Thyroid gland (tissue), 4 donors: ENCODE data around the gene RPL32.

ENCODE experiments used
- CTCF ChIP-seq, 6 experiments: fragments of 200-600 bp in 3 of 6; fragments of 450-650 bp in 3 of 6; sonication (generic) in 3 of 6; IDR thresholded peaks; one replicate each; pipeline ENCODE4 v1.5.1; 2016 to 2019; ENCODE audit warnings: antibody characterized with exemption in 6 of 6, mild to moderate bottlenecking in 2 of 6, inconsistent platforms in 1 of 6, moderate library complexity in 1 of 6
- POLR2A ChIP-seq, 2 donors: fragments of 450-650 bp; IDR thresholded peaks; one replicate each; pipeline ENCODE4 v1.6.1; 2017; ENCODE audit warnings: antibody characterized with exemption in 2 of 2, mild to moderate bottlenecking in 2 of 2, moderate library complexity in 1 of 2

- no peak for TF ChIP-seq CTCF (IDR thresholded peaks at IDR 0.05)
- TF ChIP-seq POLR2A (IDR thresholded peaks at IDR 0.05) = no peak
These were observed 43.6 kb upstream of the RPL32 start for GRCh38 chr3:12884790-12885582.
